GM18499 (cell line): ENCODE measurements around the gene CYP3A5.
"Not testable (repeated sequence)": the region's sequence is repeated elsewhere in the genome, so short reads cannot be mapped to it uniquely, and the experiment has no call there.

Experiments
- ATAC-seq: cut with Tn5 transposase; IDR thresholded peaks from one replicate; pipeline ENCODE4 v1.9.1; 2021; ENCODE audit warnings: moderate number of reproducible peaks; ENCODE audit not compliant: insufficient read depth, unreplicated experiment

The CYP3A5 gene

GRCh38 chr7:99679400-99680191 lies at the start of gene CYP3A5:
Gene CYP3A5 (minus strand): TSS chr7:99679996. CDS start chr7:99679896, 100 bp downstream.
- no peak for ATAC-seq

DNA sequence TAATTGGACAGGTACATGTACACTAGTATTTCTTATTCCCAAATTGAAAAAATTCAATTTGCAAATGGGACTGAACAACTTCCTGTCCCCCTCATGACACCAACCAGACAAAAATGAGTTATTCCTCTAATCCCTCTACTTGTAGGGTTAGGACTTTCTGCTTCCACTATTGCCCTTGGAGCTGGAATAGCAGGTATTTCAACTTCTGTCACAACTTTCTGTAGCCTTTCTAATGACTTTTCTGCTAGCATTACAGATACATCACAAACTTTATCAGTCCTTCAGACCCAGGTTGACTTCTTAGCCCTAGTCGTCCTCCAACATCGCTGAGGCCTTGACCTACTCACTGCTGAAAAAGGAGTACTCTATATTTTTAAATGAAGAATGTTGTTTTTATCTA lies 48.8 kb upstream of the CYP3A5 start:
- no peak for ATAC-seq

GRCh38 chr7:99723201-99723600 lies 43.4 kb upstream of the CYP3A5 start:
- ATAC-seq: not testable (repeated sequence)

DNA sequence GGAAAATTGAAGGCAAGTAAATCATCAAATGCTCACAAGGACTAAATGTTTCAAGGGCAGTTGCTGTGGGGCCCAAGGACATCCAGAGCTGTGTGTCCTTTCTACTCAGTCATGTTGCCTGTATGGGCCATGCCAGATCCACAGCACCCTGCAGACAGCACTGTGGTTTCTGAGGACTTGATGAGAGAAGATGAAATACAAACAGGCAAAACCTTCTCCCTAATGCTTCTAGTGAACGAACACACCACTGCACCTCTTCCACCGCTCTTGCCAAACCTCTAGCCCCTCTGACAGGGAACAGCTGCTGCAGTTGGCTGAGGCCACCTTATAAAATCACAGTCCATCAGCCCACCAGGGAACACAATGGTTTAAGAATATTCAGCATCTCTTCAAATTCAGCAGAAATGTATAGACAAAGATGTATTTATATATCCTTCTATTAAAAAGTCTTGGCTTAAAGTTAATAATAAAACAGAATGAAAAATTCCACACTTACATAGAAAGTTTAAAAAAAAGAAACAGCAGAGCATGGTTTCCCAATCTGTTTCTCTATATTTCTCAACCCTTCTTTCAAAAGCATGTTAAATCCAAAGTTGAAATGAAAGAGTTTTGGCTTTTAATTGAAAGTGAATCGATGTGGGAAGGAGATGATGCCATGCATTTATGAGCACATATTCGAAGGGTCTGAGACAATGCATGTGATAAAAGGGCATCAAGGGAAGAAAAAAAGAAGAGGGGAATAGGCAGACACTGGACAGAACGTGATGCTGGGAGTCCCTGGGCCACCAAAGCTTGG lies 41.2 kb upstream of the CYP3A5 start:
- no peak for ATAC-seq

GRCh38 chr7:99719996-99720769 lies 40.4 kb upstream of the CYP3A5 start:
- ATAC-seq: no peak

GRCh38 chr7:99713995-99714570 lies 34.3 kb upstream of the CYP3A5 start:
- no peak for ATAC-seq

GRCh38 chr7:99709838-99710578 lies 30.2 kb upstream of the CYP3A5 start:
- no peak for ATAC-seq

DNA sequence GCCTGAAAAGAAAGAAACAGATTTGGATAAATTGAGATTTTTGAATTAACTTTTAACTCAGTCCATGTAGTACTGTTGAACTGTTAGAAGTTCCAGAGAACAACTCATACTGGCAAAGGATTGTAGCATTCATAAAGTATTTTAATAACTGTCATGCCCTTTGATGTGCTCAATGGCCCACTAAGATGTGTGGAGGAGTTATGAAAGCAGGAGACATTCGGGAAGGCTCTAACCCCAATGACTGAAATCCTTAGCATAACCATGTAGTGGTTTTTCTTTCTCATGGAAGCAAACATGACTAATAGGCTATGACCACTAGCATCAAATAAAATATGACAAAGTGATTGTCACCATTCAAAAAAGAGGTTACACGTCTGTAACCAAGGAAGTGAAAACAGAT lies 29.5 kb upstream of the CYP3A5 start:
- ATAC-seq: no peak

DNA sequence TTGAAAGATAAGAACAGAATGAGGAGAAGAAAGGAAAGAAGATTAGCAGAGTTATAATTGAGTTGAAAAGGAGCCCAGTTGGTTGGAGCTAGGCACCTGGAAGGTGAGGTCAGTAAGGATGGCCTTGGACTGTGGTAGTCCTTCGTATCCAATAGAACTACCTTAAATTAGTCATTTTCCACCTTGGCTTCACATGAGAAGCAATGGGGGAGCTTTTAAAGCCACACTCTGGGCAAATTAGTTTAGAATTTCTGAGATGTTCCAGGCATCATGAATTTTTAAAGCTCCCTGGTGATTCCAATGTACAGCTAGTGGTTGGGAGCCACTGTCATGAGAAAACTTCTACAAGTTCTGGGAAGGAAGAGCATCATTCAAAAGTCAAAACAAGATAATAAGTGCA lies 27.3 kb upstream of the CYP3A5 start:
- no peak for ATAC-seq

GRCh38 chr7:99699946-99700345 lies 20.1 kb upstream of the CYP3A5 start:
- no peak for ATAC-seq

DNA sequence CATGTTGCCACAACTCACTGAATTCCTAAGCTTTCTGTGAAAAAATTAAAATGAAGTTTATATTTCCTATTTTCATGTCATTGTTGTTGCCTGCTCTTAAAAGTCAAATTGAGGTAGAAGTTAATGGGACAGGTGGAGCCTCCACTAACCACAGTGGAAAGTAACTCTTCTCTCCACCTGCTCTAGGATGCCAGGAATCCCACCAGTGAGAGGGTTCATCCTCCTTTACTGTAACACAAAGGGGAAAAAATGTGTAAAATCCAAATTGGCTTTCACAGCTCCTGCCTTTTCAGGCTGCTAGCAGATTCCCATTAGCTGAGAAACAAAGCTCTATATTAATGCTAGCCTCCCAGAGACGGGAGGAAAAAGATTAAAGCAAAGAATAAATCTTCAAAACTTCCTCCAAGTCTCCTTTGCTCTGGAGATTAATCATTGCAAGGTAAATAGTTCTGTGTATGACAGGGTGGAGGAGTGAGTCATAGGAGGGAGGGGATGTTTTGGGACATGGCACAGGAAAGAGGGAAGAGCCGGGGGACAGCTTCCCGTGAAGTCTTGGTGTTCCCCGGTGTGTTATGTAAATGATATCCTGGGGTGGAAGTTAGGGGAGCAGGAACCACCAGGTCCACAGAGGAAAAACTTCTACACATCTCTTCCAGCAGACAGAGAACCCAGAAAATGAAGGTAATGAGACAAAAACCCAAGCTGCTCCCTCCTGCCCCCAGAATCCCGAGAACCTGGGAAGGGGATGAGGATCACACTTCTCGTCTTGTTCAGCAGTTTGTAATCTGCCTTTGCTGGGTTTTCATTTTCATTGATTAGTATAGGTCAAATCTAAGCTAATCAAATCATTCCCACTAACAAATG lies 19.3 kb upstream of the CYP3A5 start:
- not testable (repeated sequence) for ATAC-seq

DNA sequence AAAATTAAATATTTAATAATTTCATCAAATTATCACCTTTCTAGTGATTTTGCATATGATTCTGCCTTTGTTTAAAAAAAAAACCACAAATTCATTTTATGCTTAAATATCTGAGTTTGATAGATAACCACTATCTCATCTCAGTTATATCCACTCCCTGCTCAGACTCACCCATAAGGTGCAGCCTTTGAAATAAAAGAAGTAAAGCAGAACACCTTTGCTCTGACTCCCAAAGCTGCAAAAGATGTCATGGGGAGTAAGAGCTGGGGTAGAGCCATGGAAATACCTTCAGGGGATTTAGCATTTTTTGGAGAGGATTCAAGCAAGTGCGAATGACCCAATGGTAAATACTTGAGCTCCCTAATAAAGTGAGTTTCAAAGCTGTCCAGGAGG lies 15.1 kb upstream of the CYP3A5 start:
- no peak for ATAC-seq

GRCh38 chr7:99694201-99694911 lies 14.6 kb upstream of the CYP3A5 start:
- no peak for ATAC-seq

DNA sequence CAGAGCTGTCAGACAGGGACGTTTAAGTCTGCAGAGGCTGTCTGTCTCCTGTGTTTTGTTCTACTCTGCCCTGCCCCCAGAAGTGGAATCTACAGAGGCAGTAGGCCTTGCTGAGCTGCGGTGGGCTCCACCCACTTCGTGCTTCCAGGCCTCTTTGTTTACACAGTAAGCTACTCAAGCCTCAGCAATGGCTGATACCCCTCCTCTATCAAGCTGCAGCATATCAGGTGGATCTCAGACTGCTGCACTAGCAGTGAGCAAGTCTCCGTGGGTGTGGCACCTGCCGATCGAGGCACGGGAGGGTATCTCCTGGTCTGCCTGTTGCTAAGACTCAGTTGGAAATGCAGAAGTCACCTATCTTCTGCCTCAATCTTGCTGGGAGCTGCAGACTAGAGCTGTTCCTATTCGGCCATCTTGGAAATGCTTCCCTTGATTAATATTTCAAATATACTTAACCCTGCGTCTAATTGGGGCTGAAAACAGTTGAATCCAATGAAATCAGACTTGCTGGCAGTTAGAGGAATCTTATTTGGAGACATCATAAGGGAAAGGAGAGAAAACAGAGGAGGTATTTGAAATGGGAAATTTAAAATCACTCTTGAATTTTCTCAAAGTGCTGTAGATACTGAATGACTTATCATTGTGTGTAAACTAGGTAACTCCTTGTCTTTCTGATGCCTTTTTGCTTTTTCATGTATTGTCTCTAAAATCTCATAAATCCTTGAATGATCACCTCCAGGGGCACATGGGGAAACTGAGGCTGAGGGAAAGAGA lies 13.8 kb upstream of the CYP3A5 start:
- ATAC-seq: no peak

DNA sequence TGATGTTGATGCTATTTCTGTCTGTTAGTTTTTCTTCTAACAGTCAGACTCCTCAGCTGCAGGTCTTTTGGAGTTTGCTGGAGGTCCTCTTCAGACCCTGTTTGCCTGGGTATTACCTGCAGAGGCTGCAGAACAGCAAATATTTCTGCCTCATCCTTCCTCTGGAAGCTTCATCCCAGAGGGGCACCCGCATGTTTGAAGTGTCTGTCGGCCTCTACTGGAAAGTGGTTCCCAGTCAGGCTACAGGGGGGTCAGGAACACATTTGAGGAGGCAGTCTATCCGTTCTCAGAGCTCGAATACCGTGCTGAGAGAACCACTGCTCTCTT lies 13.3 kb upstream of the CYP3A5 start:
- ATAC-seq: no peak

- not testable (repeated sequence) for ATAC-seq
Measured at GRCh38 chr7:99692563-99692962, 12.8 kb upstream of the CYP3A5 start.

DNA sequence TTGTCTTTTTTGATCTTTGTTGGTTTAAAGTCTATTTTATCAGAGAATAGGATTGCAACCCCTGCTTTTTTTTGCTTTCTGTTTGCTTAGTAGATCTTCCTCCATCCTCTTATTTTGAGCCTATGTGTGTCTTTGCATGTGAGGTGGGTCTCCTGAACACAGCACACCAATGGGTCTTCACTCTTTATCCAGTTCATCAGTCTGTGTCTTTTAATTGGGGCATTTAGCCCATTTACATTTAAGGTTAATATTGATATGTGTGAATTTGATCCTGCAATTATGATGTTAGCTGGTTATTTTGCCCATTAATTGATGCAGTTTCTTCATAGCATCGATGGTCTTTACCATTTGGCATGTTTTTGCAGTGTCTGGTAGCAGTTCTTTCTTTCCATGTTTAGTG lies 11.9 kb upstream of the CYP3A5 start:
- not testable (repeated sequence) for ATAC-seq

DNA sequence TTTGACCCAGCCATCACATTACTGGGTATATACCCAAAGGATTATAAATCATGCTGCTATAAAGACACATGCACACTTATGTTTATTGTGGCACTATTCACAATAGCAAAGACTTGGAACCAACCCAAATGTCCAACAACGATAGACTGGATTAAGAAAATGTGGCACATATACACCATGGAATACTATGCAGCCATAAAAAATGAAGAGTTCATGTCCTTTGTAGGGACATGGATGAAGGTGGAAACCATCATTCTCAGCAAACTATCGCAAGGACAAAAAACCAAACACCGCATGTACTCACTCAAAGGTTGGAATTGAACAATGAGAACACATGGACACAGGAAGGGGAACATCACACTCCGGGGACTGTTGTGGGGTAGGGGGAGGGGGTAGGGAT lies 11.1 kb upstream of the CYP3A5 start:
- not testable (repeated sequence) for ATAC-seq
